Endothelial cell of umbilical vein (primary cell): ENCODE data around the gene RNU1-1. TPM values are rescaled to one million over a fixed set of nuclear protein-coding genes. Genes with fewer than 3 reads are reported as not detected.
"Not testable (repeated sequence)": the region's sequence is repeated elsewhere in the genome, so short reads cannot be mapped to it uniquely, and the experiment has no call there.

Source experiments
- BruUV-seq: library from RNA; stranded (reverse); fragments of 400-500 nt; replicated peaks from 2 replicates; lab custom pipeline; 2021; lab: Mats Ljungman, UMichigan
- CTCF ChIA-PET: fragments of 300-600, 350-600 bp; sonication (Branson Sonifier 250); formaldehyde crosslinking; loops from one replicate; lab custom pipeline; 2021; ENCODE audit warnings: antibody characterized with exemption, inconsistent platforms; lab: Charles Lee
- POLR2A ChIA-PET: fragments of 300-600, 350-600 bp; sonication (Branson Sonifier 250); formaldehyde crosslinking; loops from one replicate; lab custom pipeline; 2021; ENCODE audit warnings: antibody characterized with exemption, inconsistent platforms; lab: Charles Lee
- DNase-seq: peaks from one replicate; pipeline ENCODE4 v3.0.0-alpha.2; 2011; ENCODE audit warnings: low read depth, low spot score
- FAIRE-seq: peaks from 2 replicates; lab custom pipeline; 2011; peaks lifted over from hg19 to GRCh38; lab: Jason Lieb, UNC
- H2AFZ ChIP-seq: 2 replicates; pipeline ENCODE4 v1.6.0; 2012; ENCODE audit warnings: low read depth, low read length, control low read depth, inconsistent platforms
- H3K27ac ChIP-seq: 2 replicates; pipeline ENCODE4 v1.5.1; 2011; ENCODE audit warnings: low read depth, mild to moderate bottlenecking, control low read depth, low read length, moderate library complexity; ENCODE audit not compliant: insufficient read depth
- H3K27me3 ChIP-seq, 2 experiments: 2 replicates each; pipeline versions ENCODE4 v1.6.0 to v1.6.1; 2011; ENCODE audit warnings: low read length in 2 of 2, mixed read lengths in 1 of 2; ENCODE audit not compliant: control insufficient read depth in 2 of 2, insufficient read depth in 2 of 2
- H3K36me3 ChIP-seq, 2 experiments: 2 replicates in 1 of 2; 3 replicates in 1 of 2; pipeline ENCODE4 v1.5.1; 2011; ENCODE audit warnings: low read length in 2 of 2, mild to moderate bottlenecking in 1 of 2, moderate library complexity in 1 of 2; ENCODE audit not compliant: control insufficient read depth in 2 of 2, insufficient read depth in 2 of 2; ENCODE audit errors: extremely low read depth in 1 of 2
- H3K4me1 ChIP-seq: 3 replicates; pipeline ENCODE4 v1.5.1; 2011; ENCODE audit warnings: mild to moderate bottlenecking, low read length; ENCODE audit not compliant: control insufficient read depth, insufficient read depth; ENCODE audit errors: extremely low read depth
- H3K4me2 ChIP-seq: 2 replicates; pipeline ENCODE4 v1.6.1; 2011; ENCODE audit warnings: low read length, control low read depth, mixed read lengths; ENCODE audit not compliant: insufficient read depth
- H3K4me3 ChIP-seq, 3 experiments: fragments of 200-600 bp in 1 of 3; sonication (generic), shearing (Covaris generic) in 1 of 3; replicated peaks in 1 of 3; 2 replicates each; pipeline ENCODE4 v1.5.1; 2011 to 2016; ENCODE audit warnings: control low read depth in 3 of 3, low read length in 3 of 3, mild to moderate bottlenecking in 2 of 3, inconsistent platforms in 1 of 3, low read depth in 1 of 3, moderate library complexity in 1 of 3; ENCODE audit not compliant: insufficient read depth in 1 of 3
- H3K79me2 ChIP-seq: 2 replicates; pipeline ENCODE4 v1.6.0; 2012; ENCODE audit warnings: low read length, inconsistent platforms; ENCODE audit not compliant: control insufficient read depth, insufficient read depth
- H3K9ac ChIP-seq: replicated peaks from 2 replicates; pipeline ENCODE3; 2011; ENCODE audit warnings: low read length, control low read depth; ENCODE audit not compliant: insufficient read depth; ENCODE audit errors: extremely low read depth
- H3K9me1 ChIP-seq: replicated peaks from 3 replicates; pipeline ENCODE4 v1.6.0; 2011; ENCODE audit warnings: mild to moderate bottlenecking, low read length; ENCODE audit not compliant: control insufficient read depth, insufficient read depth; ENCODE audit errors: extremely low read depth
- H3K9me3 ChIP-seq: replicated peaks from 2 replicates; pipeline ENCODE4 v1.5.1; 2012; ENCODE audit warnings: low read length, inconsistent platforms; ENCODE audit not compliant: control insufficient read depth, insufficient read depth
- H4K20me1 ChIP-seq: replicated peaks from 2 replicates; pipeline ENCODE3; 2011; ENCODE audit warnings: mild to moderate bottlenecking, low read length; ENCODE audit not compliant: control insufficient read depth, insufficient read depth; ENCODE audit errors: extremely low read depth
- dilution Hi-C: fragments of 300-500 bp; cut with MboI; formaldehyde crosslinking; loops from one replicate; pipeline ENCODE4 v1.15.0; 2019; ENCODE audit warnings: low sequenced_read_pairs; ENCODE audit not compliant: extremely low pct_ligation_motif_present
- intact Hi-C: fragments of 100-400 bp; cut with micrococcal nuclease; formaldehyde crosslinking; loops from one replicate; pipeline ENCODE4 v1.10.0; 2022
- polyA plus RNA-seq, 4 experiments: library from polyadenylated mRNA; depleted of rRNA in 3 of 4; stranded (reverse) in 3 of 4; unstranded in 1 of 4; fragments of >200 nt; gene quantifications; 2 replicates each; pipeline versions ENCODE4 v1.2.1 to v1.2.3, GENCODE V29; 2011 to 2012; ENCODE audit warnings: missing spikeins in 1 of 4
- total RNA-seq: library from RNA; stranded (reverse); gene quantifications from 2 replicates; pipeline ENCODE4 v1.2.3, GENCODE V29; 2021

RNU1-1 gene
- total and polyA plus RNA-seq, 2 donors (not counting 3 experiments of a cell fraction or from before 2014, with no cell fraction given): 206 to 1,319 TPM

GRCh38 chr1:16549545-16549944 lies 35.5 kb upstream of the RNU1-1 start:
- H3K4me2 ChIP-seq, H3K4me1 ChIP-seq, FAIRE-seq, H3K4me3 ChIP-seq, H3K9ac ChIP-seq, H4K20me1 ChIP-seq, H2AFZ ChIP-seq, H3K79me2 ChIP-seq, H3K9me1 ChIP-seq, dilution Hi-C loops, DNase-seq, CTCF ChIA-PET, BruUV-seq, H3K27me3 ChIP-seq, H3K27ac ChIP-seq, POLR2A ChIA-PET, intact Hi-C loops, H3K36me3 ChIP-seq, H3K9me3 ChIP-seq: not testable (repeated sequence)

GRCh38 chr1:16547502-16548241 lies 33.6 kb upstream of the RNU1-1 start:
- H3K4me2 ChIP-seq, BruUV-seq, H3K27ac ChIP-seq, H3K4me3 ChIP-seq, H3K79me2 ChIP-seq, H3K36me3 ChIP-seq, DNase-seq, H3K9me3 ChIP-seq, CTCF ChIA-PET, H3K27me3 ChIP-seq, intact Hi-C loops, dilution Hi-C loops, H3K4me1 ChIP-seq, H3K9me1 ChIP-seq, H3K9ac ChIP-seq, H2AFZ ChIP-seq, FAIRE-seq, H4K20me1 ChIP-seq, POLR2A ChIA-PET: not testable (repeated sequence)

GRCh38 chr1:16545682-16546095 lies 31.6 kb upstream of the RNU1-1 start:
- H2AFZ ChIP-seq, dilution Hi-C loops, H3K27ac ChIP-seq, H3K4me2 ChIP-seq, H3K27me3 ChIP-seq, H3K9me1 ChIP-seq, H3K36me3 ChIP-seq, H4K20me1 ChIP-seq, POLR2A ChIA-PET, H3K79me2 ChIP-seq, H3K9me3 ChIP-seq, H3K4me3 ChIP-seq, intact Hi-C loops, H3K4me1 ChIP-seq, CTCF ChIA-PET, H3K9ac ChIP-seq: not testable (repeated sequence)
- FAIRE-seq (peak; percentile 31), DNase-seq (peak; percentile 39)
- BruUV-seq: TSS peak; percentile 100

- H3K36me3 ChIP-seq, H3K79me2 ChIP-seq, H4K20me1 ChIP-seq, H2AFZ ChIP-seq, H3K9me3 ChIP-seq, BruUV-seq, dilution Hi-C loops, H3K4me3 ChIP-seq, H3K27ac ChIP-seq, H3K27me3 ChIP-seq, H3K9me1 ChIP-seq, CTCF ChIA-PET, DNase-seq, POLR2A ChIA-PET, intact Hi-C loops, H3K9ac ChIP-seq, H3K4me1 ChIP-seq, FAIRE-seq, H3K4me2 ChIP-seq: not testable (repeated sequence)
Measured at GRCh38 chr1:16540421-16540893, 26.4 kb upstream of the RNU1-1 start.
